LoVo (cell line): ENCODE measurements around the gene PTPRH.
"Not testable (repeated sequence)": the region's sequence is repeated elsewhere in the genome, so short reads cannot be mapped to it uniquely, and the experiment has no call there.

Experiments used
- DNase-seq: peaks from one replicate; pipeline ENCODE4 v3.0.0-alpha.2; 2016; ENCODE audit warnings: low spot score

Gene PTPRH

GRCh38 chr19:55179606-55180484 is 29.5 kb downstream of the PTPRH start, which contains the start of gene SYT5:
SYT5 (minus strand) TSS chr19:55180289; CDS start chr19:55179041, 1,248 bp downstream.
- DNase-seq, result no peak

DNA sequence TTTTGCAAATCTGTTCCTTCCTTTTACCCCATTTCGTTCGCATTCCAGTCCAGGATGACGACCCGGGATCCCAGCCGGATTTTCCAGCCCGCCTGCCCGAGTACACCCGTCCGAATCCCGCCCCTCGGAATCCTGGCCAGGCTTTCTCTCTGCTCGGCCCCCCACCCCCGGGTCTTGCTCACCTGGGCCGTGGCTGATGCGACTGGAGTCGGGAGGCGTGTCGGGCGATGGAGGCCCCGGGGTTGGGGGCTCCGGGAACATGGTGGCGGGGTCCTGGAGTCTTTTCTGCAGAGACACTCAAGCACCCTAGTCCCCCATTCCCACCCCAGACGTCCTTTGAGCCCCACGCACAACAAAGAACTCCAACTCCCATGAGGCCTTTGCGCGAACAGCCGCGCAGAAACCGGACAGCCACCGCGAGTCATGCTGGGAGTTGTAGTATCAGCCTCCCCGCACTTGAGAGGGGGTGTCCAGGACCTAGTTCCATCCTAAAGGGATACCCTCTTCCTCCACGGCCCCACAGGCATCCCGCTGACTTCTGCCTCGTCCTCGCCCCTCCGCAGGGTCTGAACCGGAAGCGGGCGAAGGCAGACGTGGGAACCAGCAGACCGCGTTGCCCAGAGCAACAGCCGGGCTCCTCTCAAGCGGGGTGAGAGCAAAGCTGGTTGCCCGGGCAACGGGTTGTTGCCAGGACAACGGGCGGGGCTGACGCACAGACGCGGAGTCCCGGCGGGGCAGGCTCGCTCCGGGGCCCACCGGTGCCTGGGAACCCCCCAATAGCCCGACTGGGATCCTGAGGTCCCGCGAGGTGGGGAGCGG is 30.3 kb downstream of the PTPRH start:
- no peak for DNase-seq

DNA sequence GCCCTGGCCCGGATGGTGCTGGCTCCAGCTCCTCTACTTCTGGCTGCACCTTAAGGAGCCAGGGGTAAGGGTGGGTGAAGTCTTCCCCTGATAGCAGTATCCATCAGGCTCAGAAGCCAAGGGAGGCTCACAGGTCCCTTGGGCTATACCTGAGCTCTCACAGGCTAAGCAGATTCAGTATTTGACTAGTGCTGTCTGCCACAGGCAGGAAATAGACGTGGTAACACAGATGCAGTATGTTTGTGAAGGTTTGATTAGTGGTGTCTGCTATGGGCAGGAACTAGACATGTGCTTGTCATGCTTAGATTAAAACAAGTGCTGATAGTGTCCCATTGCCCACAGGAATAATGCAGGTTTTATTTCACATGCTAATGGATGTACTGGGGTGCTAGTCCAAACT is 33.2 kb downstream of the PTPRH start:
- DNase-seq, result no peak

- no peak for DNase-seq
These were observed 34.0 kb downstream of the PTPRH start for GRCh38 chr19:55175117-55175867.

DNA sequence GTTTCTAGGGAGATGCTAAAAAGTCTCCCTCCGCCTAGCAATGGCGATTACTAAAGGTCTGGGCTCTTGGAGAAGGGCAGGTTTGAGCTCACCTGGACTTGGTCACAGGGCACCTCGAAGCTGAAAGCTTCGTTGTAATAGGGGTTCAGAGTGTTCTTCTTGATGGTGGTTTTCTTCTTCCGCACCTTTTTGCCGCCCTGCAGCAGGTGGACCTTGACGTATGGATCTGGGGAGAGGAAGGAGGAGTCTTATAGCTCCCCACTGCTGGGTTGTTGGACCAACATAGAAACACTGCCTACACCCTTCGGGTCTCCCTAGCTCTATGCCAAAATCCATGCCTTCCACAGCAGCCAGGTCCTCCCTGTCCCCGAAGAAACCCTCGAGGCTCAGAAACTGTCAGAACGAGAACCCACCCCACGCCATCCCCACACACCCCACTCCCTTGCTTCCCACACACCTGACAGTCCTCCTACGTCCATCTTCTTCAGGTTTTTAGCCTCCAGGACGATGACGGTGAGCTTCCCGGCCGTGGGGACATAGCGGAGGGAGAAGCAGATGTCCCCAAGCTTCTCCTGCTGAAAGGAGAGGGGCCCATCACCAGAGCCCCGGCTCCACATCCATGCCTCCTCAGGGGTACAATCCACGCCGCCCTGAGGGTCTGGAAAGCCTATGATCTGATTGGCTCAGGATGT is 34.7 kb downstream of the PTPRH start:
- DNase-seq, result no peak

GRCh38 chr19:55173714-55174409 is 35.4 kb downstream of the PTPRH start:
- DNase-seq, result no peak

DNA sequence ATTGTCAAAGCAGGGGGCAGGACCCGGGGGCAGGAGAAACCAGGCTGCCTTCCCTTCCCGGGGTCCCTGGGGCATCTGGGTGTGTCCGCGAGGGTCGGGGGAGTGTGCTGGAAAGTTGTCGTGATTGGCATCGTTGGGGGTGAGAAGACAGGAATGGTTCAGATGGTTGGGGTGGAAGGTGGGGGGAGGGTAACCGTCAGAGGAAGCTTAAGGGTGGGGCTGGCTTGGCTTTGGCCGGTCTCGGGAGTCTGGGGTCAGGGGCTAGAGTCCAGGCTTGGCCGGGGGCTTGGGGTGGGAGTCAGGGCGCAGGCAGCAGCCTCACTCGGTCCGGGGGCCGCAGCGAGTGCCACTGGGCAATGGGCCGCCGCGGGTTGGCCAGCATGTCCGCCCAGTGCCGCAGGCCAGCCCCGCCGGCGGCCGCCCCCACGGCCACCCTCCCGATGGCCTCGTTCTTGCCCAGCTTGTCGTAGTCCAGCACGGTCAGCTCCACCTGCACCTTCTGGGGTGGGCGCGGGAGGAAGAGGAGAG is 36.1 kb downstream of the PTPRH start:
- DNase-seq, result no peak

DNA sequence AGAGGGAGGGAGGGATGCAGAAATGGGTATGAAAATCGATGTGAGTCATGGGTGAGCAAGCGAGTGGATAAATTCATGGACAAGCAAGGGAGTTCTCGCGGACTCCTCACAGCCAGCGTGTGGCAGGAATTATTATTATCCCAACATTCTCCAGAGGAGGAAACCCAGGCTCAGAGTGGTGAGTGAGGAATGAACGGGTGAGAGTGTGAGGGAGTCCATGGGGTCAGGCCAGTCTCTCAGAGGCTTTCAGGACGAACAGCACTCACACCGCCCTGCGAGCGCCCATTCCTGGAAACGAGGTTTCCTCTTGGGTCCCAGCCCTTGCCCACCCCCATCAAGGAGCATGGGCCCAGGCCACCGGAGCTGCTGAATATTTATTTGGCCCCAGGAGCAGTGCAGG is 36.6 kb downstream of the PTPRH start:
- no peak for DNase-seq

DNA sequence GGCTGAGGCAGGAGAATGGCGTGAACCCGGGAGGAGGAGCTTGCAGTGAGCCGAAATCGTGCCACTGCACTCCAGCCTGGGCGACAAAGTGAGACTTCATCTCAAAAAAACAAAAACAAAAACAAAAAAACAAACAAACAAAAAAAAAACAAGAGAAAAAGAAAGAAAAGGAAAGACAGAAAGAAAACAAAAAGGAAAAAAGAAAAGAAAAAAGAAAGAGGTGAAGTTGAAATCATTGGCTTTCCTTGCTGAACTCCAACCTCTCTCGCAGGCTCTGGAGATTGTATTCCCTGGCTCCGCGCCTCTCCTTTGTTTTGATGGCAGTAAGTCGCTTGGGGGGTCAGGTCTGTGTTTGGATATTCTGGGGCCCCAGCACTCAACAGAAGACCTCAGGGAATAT is 37.0 kb downstream of the PTPRH start:
- DNase-seq, result not testable (repeated sequence)

DNA sequence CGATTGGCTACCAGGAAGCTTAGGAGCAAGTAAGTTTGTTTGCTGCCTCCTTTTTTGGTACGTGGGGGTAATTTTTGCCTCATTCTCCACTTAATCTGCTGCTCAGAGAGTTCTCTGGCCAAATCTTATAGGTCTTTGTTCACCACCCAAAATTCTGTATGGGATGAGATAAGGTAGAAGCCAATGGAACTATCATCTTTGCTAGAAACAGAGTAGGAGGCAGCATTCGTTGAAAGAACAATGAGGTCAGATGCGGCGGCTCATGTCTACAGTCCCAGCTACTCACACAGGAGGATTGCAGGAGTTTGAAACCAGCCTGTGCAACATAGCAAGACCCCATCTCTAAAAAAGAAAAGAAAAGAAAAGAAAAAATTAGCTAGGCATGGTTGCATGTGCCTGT is 37.9 kb downstream of the PTPRH start:
- DNase-seq, result no peak

DNA sequence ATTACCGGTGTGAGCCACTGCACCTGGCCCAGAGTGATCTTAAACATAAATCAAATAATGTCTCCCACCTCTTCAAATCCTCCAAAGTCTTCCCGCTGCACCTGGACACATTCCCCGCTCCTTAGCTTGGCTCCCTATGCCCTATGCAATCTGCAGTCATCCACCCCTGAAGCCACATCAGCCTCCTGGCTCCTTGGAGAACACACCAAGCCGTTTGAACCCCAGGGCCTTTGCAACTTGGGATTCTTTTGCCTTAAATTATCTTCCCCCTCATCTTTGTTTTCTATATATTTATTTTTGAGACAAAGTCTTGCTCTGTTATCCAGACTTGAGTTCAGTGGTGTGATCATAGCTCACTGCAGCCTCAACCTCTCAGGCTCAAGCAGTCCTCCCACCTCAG is 40.2 kb downstream of the PTPRH start:
- DNase-seq, result no peak

DNA sequence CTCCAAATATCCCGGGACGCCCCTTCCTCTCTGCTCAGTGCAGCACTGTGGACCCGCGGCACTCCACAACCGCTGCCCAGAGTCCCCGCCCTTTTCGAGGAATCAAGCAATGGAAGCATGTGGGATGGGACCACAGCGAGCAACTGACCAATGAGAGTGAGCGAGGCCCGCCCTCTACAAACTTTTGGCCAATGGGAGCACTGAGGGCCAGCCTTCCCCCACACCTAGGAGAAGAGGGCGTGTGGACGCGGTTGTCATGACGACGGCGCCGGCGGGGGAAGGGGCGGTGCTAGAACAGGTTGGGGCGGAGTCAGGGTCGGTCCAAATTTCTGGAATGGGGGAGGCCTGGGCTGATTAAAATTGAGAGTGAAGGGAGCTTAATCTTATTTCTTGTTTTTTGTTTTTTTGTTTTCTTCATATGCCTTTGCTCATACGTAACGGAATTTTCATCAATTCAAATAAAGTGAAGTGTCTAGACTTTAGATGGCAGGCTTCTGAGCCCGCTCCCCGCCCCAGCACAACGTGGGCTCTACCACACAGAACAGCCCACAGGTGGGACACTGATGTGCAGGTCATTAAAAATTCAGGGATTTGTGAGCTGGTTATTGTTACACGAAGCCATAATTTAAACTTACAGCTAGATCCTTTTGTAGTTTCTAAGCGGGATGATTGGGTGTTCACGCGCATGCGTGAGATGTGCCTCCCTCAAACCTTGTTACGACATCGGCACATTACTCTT is 42.6 kb downstream of the PTPRH start, which contains the start of gene DNAAF3:
TSS of gene DNAAF3 (minus strand) at position 84 of the 739 bp plus-strand sequence. CDS start 200 bp downstream, outside the sequence.
- DNase-seq, result peak; percentile 97

DNA sequence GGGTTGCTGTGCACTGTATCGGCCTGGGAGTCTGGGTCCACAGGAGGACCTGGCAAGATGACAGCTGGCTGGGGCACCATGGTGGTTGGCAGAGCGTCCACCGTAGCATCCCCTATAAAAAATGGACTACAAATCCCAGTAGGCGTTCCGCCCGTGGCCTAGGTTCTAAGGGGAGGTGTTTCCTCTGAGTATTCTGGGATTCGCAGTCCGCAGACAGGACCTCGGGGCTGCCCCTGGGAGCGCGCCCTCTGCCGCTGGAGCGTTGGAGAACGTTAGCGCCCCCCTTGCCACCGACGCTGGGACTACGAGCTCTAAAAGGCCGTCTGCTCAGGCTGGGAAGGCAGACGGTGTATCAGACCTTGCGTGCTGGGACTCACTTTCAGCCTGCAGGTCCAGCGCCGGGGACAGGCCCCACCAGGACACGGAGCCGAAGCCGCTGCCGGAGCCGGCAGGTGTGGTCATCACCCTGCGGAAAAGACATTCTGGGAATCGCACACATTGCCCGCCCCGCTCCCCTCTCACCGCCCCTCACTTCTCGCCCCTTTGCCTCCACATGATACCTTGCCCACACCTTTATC is 43.3 kb downstream of the PTPRH start:
- DNase-seq, result peak; percentile 76

DNA sequence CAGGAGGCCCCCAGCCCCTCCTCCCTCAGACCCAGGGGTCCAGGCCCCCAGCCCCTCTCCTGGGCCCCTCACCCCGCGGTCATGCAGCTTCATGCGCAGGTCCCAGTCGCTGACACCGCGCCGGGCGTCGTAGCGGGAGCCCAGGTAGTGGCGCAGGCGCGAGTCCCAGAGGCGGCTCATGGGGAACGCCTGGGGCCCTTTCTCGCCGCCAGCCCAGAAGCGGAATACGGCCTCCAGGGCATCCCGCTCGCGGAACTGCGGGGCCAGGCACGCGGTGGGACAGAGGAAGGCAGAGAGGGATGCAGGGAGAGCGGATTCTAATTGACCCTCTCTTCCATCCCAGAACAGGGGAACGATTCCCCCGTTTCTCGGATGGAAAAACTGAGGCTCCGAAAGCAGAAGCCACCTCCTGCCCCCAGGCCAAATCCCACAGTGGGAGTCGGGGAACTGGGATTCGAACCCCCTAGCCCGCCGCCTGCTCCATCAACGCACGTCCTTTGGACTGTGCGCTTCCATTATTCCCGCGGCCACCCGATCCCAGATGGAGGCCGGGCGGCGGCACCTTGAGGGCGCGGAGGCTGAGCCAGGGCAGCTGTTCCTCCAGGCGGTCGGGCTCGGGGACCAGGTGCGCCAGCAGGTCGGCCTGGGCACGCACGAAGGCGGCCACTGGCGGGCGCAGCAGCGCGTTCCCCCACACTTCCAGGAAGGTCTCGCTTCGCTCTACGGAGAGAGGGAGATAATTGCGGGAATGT is 47.6 kb downstream of the PTPRH start:
- DNase-seq, result no peak

DNA sequence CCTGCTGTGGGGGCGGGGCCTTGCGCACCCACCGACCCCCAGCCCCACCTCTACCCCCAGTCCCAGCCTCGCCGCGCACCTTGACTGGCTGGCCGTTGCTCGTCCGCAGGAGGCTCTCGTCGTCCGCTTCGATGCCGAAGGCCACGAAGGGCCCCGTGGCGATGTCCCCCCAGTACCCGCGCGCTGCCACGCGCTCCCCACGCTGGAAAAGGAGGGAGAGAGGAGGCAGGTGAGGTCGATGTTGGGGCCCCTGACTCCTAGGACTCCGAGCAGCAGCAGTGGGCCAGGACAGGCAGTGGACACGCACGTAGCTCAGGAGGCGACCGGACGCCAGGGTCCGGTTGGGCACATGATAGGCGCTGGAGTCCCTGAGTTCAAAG is 48.3 kb downstream of the PTPRH start:
- DNase-seq, result no peak

DNA sequence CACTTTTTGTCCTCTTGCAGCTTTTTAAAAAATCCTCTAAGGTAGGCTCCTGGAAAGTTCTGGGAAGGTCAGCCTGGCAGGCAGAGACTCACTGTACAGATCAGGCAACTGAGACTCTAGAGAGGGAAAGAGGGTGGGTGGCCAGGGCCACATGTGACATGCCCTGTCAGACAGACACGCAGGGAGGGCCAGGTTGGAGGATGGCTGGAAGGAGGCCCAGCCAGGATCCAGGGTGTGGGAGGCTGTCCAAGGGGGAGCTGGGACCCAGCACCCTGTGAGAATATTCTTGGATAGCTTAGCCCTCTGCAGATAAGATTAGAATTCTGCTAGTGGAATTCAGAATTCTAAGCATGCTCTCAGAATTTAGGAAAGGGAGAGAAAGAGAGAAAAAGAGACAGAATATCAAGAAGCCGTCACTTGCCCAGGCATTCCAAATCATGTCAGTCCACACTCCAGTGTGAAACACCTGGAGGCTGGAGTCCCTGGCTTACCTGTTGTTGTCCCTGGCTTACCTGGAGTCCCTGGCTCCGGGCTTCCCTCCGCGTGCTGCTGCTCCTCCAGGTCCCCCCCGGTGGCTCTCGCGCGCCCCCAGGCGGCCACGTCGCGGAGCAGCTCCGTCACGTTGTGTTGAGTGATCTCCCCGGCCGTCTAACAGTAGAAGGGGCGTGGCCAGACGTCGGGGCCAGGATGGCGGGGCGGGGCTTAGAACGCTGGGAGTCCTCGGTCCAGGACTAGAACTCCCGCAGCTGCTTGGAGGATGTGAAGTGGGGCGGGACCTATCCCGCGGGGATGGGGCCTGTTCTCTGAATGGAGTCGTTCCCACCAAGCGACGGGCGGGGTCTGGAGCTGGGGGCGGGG is 48.9 kb downstream of the PTPRH start:
- DNase-seq, result peak; percentile 91

DNA sequence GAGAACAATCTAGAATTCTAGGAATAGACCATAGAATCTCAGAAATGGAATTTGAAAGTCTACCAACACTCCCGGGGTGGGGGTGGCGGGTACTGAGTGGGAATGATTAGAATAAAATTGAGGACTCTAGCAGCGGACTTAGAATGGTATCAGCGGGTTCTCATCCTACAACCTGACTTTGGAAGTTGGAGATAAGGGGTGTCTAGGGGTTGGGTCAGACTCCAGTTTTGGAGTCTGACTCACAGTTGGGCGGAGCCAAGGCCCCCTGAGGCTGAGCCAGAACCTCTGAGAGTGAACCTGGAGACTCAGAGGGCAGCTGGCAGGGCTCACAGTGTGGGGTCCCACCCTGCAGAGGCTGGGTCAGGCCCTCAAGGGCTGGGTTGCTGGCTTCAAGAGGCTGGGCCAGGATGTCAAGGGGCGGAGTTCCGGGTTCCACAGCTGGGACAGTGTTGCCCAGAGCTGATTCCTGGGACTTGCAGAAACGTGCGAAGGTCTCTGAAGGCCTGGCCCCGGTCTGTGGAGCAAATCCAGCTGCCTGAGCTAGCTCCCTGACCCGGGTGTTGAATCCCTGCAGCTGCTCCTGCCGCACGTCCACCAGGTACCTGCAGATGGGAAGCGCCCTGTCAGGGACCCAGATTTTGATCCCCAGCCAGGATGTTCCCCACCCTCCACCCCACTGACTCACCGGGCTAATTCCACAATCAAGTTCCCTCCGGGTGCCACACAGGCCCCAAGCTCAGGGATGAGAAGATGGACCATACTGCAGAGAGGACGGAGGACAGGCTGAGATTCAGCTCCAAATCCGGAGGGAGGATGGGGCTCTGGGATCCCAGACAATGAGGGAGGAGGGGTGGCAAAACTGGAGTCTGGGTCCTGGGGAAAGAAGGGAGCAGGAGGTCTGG is 50.2 kb downstream of the PTPRH start:
- peak; percentile 44 for DNase-seq
